HCT116 (cell line): ENCODE data around the gene WDR82. TPM values are rescaled to one million over a fixed set of nuclear protein-coding genes. Genes with fewer than 3 reads are reported as not detected.

Experiments used
- ATAC-seq: fragments of 200-7000 bp; cut with Tn5 transposase; 2 replicates; pipeline ENCODE4 v1.9.1; 2020; ENCODE audit warnings: mild to moderate bottlenecking, moderate library complexity
- BruUV-seq: library from RNA; stranded (reverse); fragments of 400-500 nt; replicated peaks from 2 replicates; lab custom pipeline; 2021; lab: Mats Ljungman, UMichigan
- CTCF ChIA-PET: fragments of 300-600 bp; sonication (Branson Sonifier 250); formaldehyde crosslinking; loops from one replicate; lab custom pipeline; 2021; ENCODE audit warnings: antibody characterized with exemption; lab: Charles Lee
- POLR2A ChIA-PET: fragments of 300-600, 350-600 bp; sonication (Branson Sonifier 250); formaldehyde crosslinking; loops from one replicate; lab custom pipeline; 2021; ENCODE audit warnings: antibody characterized with exemption; lab: Charles Lee
- RAD21 ChIA-PET, 2 experiments: fragments of 300-600 bp; sonication (Branson Sonifier 250); formaldehyde crosslinking; loops; one replicate each; lab custom pipeline; 2023; ENCODE audit warnings: low total read pairs in 2 of 2; ENCODE audit not compliant: uncharacterized antibody in 2 of 2, unreplicated experiment in 2 of 2, low non-redundant PET in 1 of 2; lab: Charles Lee
- DNase-seq: peaks from one replicate; pipeline ENCODE4 v3.0.0-alpha.2; 2010; ENCODE audit warnings: low read depth, low spot score
- H2AFZ ChIP-seq: fragments of 200-600 bp; shearing (Covaris generic), sonication (generic); 2 replicates; pipeline ENCODE4 v1.6.1; 2017; ENCODE audit warnings: low read depth, mixed run types, mixed read lengths, antibody characterized with exemption, low read length; ENCODE audit not compliant: poor library complexity, severe bottlenecking
- H3K27ac ChIP-seq: 2 replicates; pipeline ENCODE4 v1.5.1; 2012; ENCODE audit warnings: low read depth, low read length
- H3K27me3 ChIP-seq: fragments of 200-600 bp; sonication (generic); 2 replicates; pipeline ENCODE4 v1.6.1; 2016; ENCODE audit warnings: mixed run types, low read length, mixed read lengths; ENCODE audit not compliant: insufficient read depth
- H3K36me3 ChIP-seq, 2 experiments: fragments of 200-500 bp in 1 of 2; fragments of 200-600 bp in 1 of 2; sonication (Bioruptor generic) in 1 of 2; sonication (generic) in 1 of 2; 2 replicates each; pipeline versions ENCODE4 v1.5.1 to v1.6.1; 2014 to 2016; ENCODE audit warnings: low read length in 2 of 2, inconsistent platforms in 1 of 2, mixed read lengths in 1 of 2, mixed run types in 1 of 2; ENCODE audit not compliant: insufficient read depth in 2 of 2, control insufficient read depth in 1 of 2
- H3K4me1 ChIP-seq, 2 experiments: fragments of 200-600 bp in 1 of 2; sonication (generic) in 1 of 2; 2 replicates each; pipeline versions ENCODE4 v1.5.1 to v1.6.1; 2012 to 2017; ENCODE audit warnings: low read length in 2 of 2, inconsistent platforms in 1 of 2, mild to moderate bottlenecking in 1 of 2, mixed read lengths in 1 of 2, mixed run types in 1 of 2, moderate library complexity in 1 of 2; ENCODE audit not compliant: insufficient read depth in 2 of 2, control insufficient read depth in 1 of 2
- H3K4me2 ChIP-seq: fragments of 200-600 bp; sonication (generic); 2 replicates; pipeline ENCODE4 v1.6.1; 2017; ENCODE audit warnings: mixed run types, low read length, mixed read lengths
- H3K4me3 ChIP-seq, 2 experiments: fragments of 200-600 bp in 1 of 2; sonication (generic) in 1 of 2; replicated peaks in 1 of 2; 2 replicates each; pipeline ENCODE4 v1.5.1; 2011 to 2016; ENCODE audit warnings: low read length in 2 of 2, control low read depth in 1 of 2, low read depth in 1 of 2, mild to moderate bottlenecking in 1 of 2, mixed read lengths in 1 of 2, mixed run types in 1 of 2
- H3K79me2 ChIP-seq: fragments of 200-600 bp; sonication (generic); 2 replicates; pipeline ENCODE4 v1.6.1; 2017; ENCODE audit warnings: mild to moderate bottlenecking, mixed run types, low read length, moderate library complexity, mixed read lengths; ENCODE audit not compliant: insufficient read depth
- H3K9ac ChIP-seq: fragments of 200-600 bp; sonication (generic); 2 replicates; pipeline ENCODE4 v1.6.1; 2016; ENCODE audit warnings: low read length, mixed read lengths
- H3K9me2 ChIP-seq: fragments of 200-600 bp; sonication (generic), shearing (Covaris generic); 2 replicates; pipeline ENCODE4 v1.6.1; 2017; ENCODE audit warnings: mixed run types, mild to moderate bottlenecking, moderate library complexity; ENCODE audit not compliant: insufficient read depth
- H3K9me3 ChIP-seq, 2 experiments: fragments of 200-500 bp in 1 of 2; fragments of 200-600 bp in 1 of 2; sonication (Bioruptor generic) in 1 of 2; sonication (generic) in 1 of 2; 2 replicates each; pipeline ENCODE4 v1.6.1; 2014 to 2017; ENCODE audit warnings: low read length in 2 of 2, mixed read lengths in 2 of 2, inconsistent platforms in 1 of 2, low read depth in 1 of 2, mild to moderate bottlenecking in 1 of 2, mixed run types in 1 of 2, moderate library complexity in 1 of 2; ENCODE audit not compliant: control insufficient read depth in 1 of 2, insufficient read depth in 1 of 2
- H4K20me1 ChIP-seq: fragments of 200-600 bp; sonication (generic), shearing (Covaris generic); 2 replicates; pipeline ENCODE4 v1.6.1; 2017; ENCODE audit warnings: mixed run types, mild to moderate bottlenecking, moderate library complexity; ENCODE audit not compliant: insufficient read depth
- ATF3 ChIP-seq: IDR thresholded peaks from 2 replicates; pipeline ENCODE4 v1.6.1; 2012
- CEBPB ChIP-seq: IDR thresholded peaks from 2 replicates; pipeline ENCODE4 v1.6.1; 2012; ENCODE audit warnings: low read depth
- CTCF ChIP-seq, 3 experiments: fragments of 200-600 bp in 1 of 3; sonication (generic) in 1 of 3; IDR thresholded peaks in 2 of 3; conservative IDR thresholded peaks in 1 of 3; 2 replicates each; pipeline ENCODE4 v1.5.1; 2012 to 2017; ENCODE audit warnings: low read depth in 2 of 3, low read length in 2 of 3, antibody characterized with exemption in 1 of 3, borderline replicate concordance in 1 of 3, control low read depth in 1 of 3, mild to moderate bottlenecking in 1 of 3, mixed read lengths in 1 of 3, mixed run types in 1 of 3, moderate library complexity in 1 of 3; ENCODE audit not compliant: insufficient read depth in 1 of 3
- POLR2A ChIP-seq: IDR thresholded peaks from 2 replicates; pipeline ENCODE4 v1.7.0; 2011; ENCODE audit warnings: borderline replicate concordance; ENCODE audit not compliant: insufficient read depth, insufficient read length; ENCODE audit errors: extremely low read depth
- SP1 ChIP-seq: IDR thresholded peaks from 2 replicates; pipeline ENCODE4 v1.6.1; 2012; ENCODE audit warnings: low read depth
- intact Hi-C: fragments of 100-400 bp; cut with micrococcal nuclease; formaldehyde crosslinking; loops from 2 replicates; pipeline ENCODE4 v1.10.0; 2022
- total RNA-seq: library from RNA; stranded (reverse); gene quantifications from one replicate; pipeline ENCODE4 v1.2.1, GENCODE V29; 2021; ENCODE audit not compliant: unreplicated experiment

The WDR82 gene
- total RNA-seq, 1 experiment from 2014 or later, result 89.7 TPM

- H3K4me1 ChIP-seq, result peaks cover 18 to 20% of the 10 kb centered on the region in 2 experiments
- peaks cover 20% of the 10 kb centered on the region for H3K79me2 ChIP-seq
- ChIA-PET RAD21 (interaction anchor here in 1 of 2 experiments (0.7 kb wide), 1 partner anchor 13 kb away, joined by 4 read pairs; no protein-coding TSS in a partner anchor), CTCF (interaction anchor here (0.9 to 2.8 kb wide), 5 partner anchors 10 to 152 kb away, joined by 3 to 37 read pairs (median 13); no protein-coding TSS in a partner anchor), POLR2A (no interaction called here)
- no peaks in the 10 kb centered on the region for H3K27me3 ChIP-seq
- no peak overlapping the region for H2AFZ ChIP-seq
- no peaks in the 10 kb centered on the region for H4K20me1 ChIP-seq
- DNase-seq (no peak), ATAC-seq (no peak)
- intact Hi-C loops, result no loop called here
- no TSS peak for BruUV-seq
- no peak for TF ChIP-seq SP1
- no peak for TF ChIP-seq ATF3
- H3K4me2 ChIP-seq, result no peak overlapping the region
- H3K4me3 ChIP-seq, result no peak overlapping the region
- H3K9ac ChIP-seq, result no peak overlapping the region
- H3K9me3 ChIP-seq, result no peaks in the 10 kb centered on the region
- H3K36me3 ChIP-seq, result peaks cover 17% of the 10 kb centered on the region in 2 experiments; a peak in 3 of 4 replicates
- H3K9me2 ChIP-seq, result no peaks in the 10 kb centered on the region
- H3K27ac ChIP-seq, result peak overlapping the region; percentile 17; the same call in 1 of the 2 replicates
Measured at GRCh38 chr3:52233108-52233591, 45.3 kb downstream of the WDR82 start.

- ATAC-seq (no peak), DNase-seq (no peak)
- intact Hi-C loops, result no loop called here
- TF ChIP-seq CTCF (IDR thresholded peaks at IDR 0.05 in 2 of 3, conservative IDR thresholded peaks at IDR 0.05 in 1 of 3; ENCODE audit: borderline replicate concordance in 1 of 3, insufficient read depth in 1 of 3, low read depth in 2 of 3, low read length in 2 of 3) (peak in 2 of 3 experiments; percentile 9 to 40; a peak in 2 of 6 replicates), POLR2A (no peak), CEBPB (no peak)
- RAD21 ChIA-PET, result no interaction called here
- H3K27ac ChIP-seq, result peak overlapping the region; percentile 17; the same call in 1 of the 2 replicates
- H3K9ac ChIP-seq, result no peak overlapping the region
- H3K4me3 ChIP-seq, result no peak overlapping the region
- no peak overlapping the region for H3K4me2 ChIP-seq
- H3K36me3 ChIP-seq, result peaks cover 17% of the 10 kb centered on the region in 2 experiments; a peak in 3 of 4 replicates
- H3K27me3 ChIP-seq, result no peaks in the 10 kb centered on the region
- CTCF ChIA-PET, result interaction anchor here (0.9 to 2.8 kb wide), 6 partner anchors 8 to 153 kb away, joined by 3 to 37 read pairs (median 6); no protein-coding TSS in a partner anchor
- H2AFZ ChIP-seq, result no peak overlapping the region
- peaks cover 18% of the 10 kb centered on the region for H3K79me2 ChIP-seq
- no TSS peak for BruUV-seq
- H3K4me1 ChIP-seq, result peaks cover 11 to 14% of the 10 kb centered on the region in 2 experiments
- H3K9me2 ChIP-seq, result no peaks in the 10 kb centered on the region
- POLR2A ChIA-PET, result interaction anchor here (1.4 kb wide), 1 partner anchor 8 kb away, joined by 3 read pairs; no protein-coding TSS in a partner anchor
- no peaks in the 10 kb centered on the region for H4K20me1 ChIP-seq
- H3K9me3 ChIP-seq, result no peaks in the 10 kb centered on the region
Measured at GRCh38 chr3:52232279-52233107, 46.0 kb downstream of the WDR82 start.
